Ecto neural progenitor cell (in vitro differentiated cells): ENCODE results near the gene VAMP3.

Source experiments
- DNase-seq: peaks from one replicate; pipeline ENCODE4 v3.0.0-alpha.2; 2018; ENCODE audit warnings: low spot score

VAMP3 gene, protein sequence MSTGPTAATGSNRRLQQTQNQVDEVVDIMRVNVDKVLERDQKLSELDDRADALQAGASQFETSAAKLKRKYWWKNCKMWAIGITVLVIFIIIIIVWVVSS

GRCh38 chr1:7770997-7771822 lies at the start of gene VAMP3:
Gene VAMP3, plus strand, starts transcription at chr1:7771296. Its CDS starts 88 bp downstream, at chr1:7771384.
- DNase-seq: peak; percentile 94

DNA sequence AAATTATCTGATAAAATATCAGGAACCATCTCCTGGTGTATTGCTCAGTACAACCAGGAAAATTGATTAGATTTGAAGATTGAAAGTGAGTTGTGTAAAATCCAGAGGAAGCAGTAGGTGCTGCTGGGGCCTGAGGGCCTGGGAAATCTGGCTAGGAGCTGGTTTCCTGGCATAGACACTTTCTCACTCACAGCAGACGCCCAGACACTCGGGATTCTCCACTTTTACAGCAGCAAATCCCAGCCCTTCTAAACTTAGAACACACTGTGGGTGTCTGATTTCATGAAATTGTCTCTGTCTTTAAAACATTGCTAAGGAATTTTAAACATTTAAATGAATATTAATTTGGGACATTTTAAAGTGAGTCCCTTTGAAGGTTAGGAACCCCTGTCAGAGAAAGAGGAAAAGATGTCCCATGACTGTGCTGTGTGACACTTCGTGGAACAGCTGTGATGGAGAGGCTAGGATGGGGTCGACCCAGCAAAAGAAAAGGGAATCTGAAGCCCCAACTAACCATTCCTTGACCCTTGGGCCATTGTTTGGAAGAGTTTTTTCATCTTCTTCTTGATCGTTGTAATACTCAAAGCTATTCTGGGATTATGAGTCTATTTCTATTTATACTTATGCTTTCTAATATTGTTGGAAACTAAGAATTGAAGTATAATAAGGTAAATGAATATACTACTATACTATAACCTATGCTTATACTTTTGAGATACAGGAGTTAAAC lies 49.0 kb upstream of the VAMP3 start:
- no peak for DNase-seq

DNA sequence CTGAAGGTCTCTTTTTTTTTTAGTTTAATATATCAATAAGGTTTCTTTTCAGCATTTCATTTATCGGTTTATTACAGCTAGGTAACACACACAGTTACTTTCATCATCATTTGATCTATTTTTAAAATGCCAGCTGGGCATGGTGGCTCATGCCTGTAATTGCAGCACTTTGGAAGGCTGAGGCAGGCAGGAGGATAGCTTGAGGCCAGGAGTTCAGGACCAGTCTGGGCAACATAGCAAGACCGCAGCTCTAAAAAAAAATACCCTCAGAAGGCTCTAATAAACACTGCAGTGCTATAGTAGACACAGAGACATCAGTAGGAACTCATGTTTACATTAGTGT lies 48.5 kb upstream of the VAMP3 start:
- no peak for DNase-seq

DNA sequence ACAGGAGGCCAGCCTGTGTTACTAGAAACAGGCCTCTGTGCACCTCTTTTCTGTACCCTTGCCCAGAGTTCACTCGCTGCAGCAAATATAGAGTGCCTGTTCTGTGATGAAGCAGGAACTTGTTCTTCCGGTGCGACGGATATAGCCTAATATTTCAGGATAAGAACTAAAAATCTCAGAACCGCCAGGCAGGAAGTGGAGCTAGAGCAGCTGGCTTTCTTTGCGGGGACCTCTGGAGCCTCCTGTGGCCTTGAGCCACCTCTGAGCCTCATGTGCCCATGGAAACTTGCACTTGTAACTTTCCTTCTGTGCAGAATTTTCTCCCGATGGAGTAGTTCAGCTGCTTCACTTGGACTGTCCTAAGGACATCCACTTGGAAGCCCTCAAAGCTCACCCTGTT lies 44.5 kb upstream of the VAMP3 start:
- no peak for DNase-seq

DNA sequence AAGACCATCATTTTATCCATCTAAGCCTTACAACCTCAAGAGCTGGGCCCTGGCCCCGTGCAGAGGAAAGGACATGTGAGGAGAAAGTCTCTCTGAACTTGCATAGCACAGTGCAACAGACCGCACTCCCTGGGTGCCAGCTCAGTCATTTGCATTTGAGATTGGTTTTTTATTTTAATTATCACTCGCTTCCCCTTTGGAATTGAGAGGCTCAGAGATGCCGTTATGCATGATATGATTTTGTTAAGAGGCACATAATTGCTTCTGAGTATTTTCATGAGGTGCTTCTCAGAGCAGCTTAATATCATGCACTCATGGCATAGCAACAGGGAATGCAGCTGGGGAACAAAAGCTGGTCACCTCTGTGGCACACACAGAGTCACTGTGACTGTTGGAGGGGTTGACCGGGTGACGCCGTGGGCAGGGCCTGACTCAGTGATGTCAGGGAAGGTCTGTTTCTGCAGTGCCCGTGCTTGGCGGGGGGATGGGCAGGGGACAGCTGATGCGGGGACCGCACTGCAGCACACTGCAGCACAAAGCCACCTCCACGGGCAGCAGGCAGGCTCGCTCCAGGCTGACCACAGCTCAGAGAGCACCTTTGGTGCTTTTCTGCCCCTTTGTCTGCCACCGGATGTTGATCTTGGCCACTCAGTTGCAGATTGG lies 43.2 kb upstream of the VAMP3 start:
- DNase-seq: no peak

- DNase-seq: no peak
Measured at GRCh38 chr1:7729761-7730160, 41.3 kb upstream of the VAMP3 start.

DNA sequence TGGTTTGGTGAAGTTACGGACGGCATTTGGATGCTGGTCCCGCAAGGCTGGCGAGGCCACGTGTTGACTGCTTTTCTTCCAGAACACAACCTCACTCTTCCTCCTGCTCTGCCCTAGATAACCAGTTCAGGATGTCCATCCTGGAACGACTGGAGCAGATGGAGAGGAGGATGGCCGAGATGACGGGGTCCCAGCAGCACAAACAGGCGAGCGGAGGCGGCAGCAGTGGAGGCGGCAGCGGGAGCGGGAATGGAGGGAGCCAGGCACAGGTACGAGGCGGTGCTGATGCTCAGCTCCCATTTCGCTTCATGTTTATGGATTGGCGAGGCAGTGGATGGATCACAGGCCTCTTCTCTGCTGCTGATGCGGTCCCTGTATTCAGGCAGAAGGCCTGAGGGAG lies 38.8 kb upstream of the VAMP3 start:
- no peak for DNase-seq

DNA sequence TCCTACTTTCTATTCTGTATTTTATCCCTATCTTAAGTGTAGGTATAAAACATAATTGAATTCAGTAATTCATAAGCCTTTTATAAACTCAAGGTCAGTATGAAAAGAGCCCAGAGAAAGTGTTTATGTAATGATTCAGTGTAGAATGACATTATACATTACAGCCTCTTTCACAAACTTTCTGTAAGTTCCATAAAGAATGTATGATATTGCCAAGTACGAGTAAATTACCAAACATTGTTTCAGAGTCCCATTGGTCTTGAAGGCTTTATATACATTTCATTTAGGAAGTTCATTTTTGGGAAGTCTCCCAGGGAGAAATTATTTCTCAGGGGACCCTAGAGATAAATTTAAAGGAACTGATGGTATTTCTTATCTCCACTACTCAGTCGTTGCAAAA lies 37.8 kb upstream of the VAMP3 start:
- no peak for DNase-seq

DNA sequence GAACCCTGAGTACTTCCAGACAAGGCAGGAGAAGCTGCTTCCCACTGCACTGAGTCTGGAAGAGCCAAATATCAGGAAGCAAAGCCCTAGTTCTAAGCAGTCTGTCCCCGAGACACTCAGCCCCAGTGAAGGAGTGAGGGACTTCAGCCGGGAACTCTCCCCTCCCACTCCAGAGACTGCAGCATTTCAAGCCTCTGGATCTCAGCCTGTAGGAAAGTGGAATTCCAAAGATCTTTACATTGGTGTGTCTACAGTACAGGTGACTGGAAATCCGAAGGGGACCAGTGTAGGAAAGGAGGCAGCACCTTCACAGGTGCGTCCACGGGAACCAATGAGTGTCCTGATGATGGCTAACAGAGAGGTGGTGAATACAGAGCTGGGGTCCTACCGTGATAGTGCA lies 33.1 kb upstream of the VAMP3 start:
- no peak for DNase-seq

DNA sequence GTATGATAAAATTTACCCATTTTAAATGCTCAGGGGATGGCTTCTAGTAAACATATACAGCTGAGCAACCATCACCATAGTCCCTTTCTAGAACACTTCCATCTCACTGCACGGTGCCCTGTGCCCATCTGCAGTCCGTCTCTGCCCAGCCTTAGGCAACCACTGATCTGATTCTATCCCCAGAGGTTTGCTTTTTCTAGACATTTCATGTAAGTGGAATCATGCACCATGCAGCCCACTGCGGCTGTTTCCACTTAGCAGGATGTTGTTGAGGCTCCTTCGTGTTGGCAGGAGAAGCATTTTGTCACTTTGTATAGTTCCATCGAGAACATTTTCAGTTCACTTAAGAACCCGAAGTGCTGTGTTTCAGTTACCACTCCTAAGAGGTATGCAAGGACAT lies 27.8 kb upstream of the VAMP3 start:
- no peak for DNase-seq

DNA sequence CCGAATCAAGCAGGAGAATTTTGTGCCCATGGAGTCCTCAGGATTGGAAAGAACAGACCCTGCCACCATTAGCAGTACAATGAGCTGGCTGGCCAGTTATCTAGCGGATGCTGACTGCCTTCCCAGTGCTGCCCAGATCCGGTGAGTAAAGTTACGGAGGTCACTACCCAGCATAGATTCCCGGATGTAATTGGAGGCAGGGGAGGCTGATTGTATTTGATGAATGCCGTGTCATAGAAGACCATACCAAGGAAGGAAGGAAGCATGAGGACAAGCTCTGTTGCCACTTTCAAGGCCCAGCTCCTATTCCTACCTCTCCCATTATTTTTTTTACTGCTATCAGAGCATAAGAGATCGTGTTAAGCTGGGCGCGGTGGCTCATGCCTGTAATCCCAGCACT lies 26.2 kb upstream of the VAMP3 start:
- no peak for DNase-seq

DNA sequence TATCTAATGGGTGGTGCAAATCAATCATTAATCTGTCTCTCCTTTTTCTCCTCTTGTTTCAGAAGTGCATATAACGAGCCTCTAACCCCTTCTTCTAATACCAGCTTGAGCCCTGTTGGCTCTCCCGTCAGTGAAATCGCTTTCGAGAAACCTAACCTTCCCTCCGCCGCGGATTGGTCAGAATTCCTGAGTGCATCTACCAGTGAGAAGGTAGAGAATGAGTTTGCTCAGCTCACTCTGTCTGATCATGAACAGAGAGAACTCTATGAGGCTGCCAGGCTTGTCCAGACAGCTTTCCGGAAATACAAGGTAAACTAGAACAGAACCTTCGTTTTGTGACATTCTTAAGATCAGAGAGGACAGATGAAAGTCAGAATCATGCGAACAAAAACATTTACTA lies 25.3 kb upstream of the VAMP3 start:
- DNase-seq: no peak

GRCh38 chr1:7747605-7748004 lies 23.5 kb upstream of the VAMP3 start:
- no peak for DNase-seq

- no peak for DNase-seq
Measured at GRCh38 chr1:7749126-7749525, 22.0 kb upstream of the VAMP3 start.

DNA sequence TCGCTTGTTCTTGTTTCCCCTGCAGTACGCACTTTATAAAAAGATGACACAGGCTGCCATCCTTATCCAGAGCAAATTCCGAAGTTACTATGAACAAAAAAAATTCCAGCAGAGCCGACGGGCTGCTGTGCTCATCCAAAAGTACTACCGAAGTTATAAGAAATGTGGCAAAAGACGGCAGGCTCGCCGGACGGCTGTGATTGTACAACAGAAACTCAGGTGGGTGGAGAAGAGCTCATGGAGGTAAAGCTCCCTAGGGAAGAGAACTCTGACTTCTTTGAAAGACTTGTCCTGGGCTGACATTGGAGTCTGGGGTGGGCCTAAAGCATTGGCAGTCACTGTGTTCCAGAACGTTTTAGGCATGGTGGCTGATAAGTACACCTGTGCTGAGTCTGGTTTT lies 19.9 kb upstream of the VAMP3 start:
- DNase-seq: no peak

- DNase-seq: peak; percentile 65
Measured at GRCh38 chr1:7752512-7753417, 18.3 kb upstream of the VAMP3 start.

DNA sequence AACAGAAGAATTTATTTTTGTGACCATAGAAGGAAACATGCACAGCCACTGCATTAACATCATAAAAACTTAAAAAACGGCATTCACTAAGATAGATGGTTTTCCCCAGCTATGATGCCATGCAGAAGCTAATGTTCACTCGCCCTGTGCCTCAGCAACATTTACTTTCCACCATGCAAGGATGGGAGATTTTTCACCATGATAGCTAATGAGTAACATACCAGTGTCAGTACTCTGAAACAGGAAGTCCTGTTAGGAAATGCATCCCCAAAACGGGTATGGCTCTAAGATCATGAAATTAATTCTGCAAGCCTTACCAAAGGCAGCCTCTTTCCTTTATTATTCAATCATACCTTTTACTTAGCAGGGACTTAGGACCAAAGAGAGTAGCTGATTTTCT lies 17.5 kb upstream of the VAMP3 start:
- DNase-seq: no peak

DNA sequence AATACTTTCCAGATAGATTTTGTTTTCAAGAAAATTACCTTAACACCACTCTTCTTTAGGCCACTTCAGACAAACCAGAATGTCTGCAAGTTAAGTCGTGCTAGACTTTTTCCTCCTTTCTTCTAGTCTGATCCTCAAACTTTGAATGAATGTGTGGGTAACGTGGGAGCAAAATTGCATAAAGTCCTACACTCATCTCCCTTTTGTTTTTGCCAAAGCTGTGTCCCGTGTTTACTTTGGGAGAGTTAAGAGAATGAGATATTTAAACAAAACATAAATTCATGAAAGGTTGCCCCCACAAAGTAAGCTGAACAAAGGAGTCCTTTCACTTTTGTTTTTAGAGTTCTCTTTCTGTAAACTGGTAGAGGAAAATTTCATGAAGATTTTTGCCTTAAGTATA lies 16.9 kb upstream of the VAMP3 start:
- DNase-seq: no peak

DNA sequence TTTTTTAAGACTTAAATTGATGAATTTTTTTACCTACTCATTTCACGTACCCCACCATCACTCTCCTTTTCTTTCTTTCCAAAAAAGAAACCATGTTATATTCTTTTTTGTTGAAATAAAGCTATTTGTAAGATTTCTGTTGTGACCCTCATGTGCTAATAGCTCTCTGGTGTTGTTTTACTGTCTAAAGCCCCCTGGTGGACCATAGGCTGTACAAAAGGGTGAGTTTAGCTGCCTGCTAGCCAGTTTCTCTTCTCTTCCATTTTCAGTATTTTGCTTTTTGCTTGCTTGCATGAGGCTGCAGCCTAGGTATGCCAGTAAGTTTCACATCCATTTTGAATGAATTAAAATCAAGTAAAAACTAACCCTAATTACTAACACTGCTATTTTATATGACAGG lies 15.6 kb upstream of the VAMP3 start:
- DNase-seq: no peak

- no peak for DNase-seq
Measured at GRCh38 chr1:7760245-7760644, 10.9 kb upstream of the VAMP3 start.

DNA sequence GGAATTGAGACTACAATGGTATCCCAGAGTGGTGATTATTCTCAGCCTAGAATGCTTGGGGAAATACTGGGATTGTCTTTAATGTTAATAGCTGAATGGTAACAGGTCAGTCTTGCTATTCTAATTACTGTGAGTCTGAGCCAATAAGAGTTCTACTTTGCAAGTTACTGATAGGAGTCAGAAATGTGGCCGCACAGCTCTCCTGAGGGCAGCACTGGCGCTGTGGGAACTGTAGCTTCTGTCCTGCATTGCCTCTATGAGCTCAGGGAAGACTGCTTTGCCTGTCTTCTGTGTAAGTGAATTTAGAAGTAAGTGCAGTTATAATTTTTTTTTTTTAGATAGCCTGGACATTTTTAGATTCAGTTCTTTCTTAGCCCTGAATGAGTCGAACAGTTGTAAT lies 10.0 kb upstream of the VAMP3 start:
- DNase-seq: no peak

GRCh38 chr1:7767176-7767575 lies 3.9 kb upstream of the VAMP3 start:
- DNase-seq: no peak
